Limb (tissue), 2 donors: ENCODE data around the gene LBH.
A peak's percentile ranks its signal among the peaks of the same experiment; 100 is the strongest.

ENCODE experiments used
- DNase-seq, 2 donors: peaks; one replicate each; pipeline ENCODE4 v3.0.0-alpha.2; 2016; ENCODE audit errors: extremely low spot score in 2 of 2

LBH gene

DNA sequence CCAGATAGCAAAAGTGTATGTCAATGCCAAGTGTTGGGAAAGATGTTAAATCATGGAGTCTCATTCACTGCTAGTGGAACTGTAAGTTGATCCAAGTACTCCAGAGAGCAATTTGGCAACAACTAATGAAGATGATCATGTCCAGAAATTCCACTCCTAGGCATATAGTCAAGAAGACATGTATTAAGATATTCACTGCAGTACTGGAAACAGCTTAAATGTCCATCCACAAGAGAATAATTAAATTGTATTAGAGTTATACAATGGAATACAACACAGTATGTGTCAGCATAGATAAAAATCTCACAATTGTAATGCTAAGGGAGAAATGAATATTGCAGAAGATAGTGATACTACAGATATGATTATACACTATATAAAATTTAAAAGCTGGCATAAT lies 15.2 kb upstream of the LBH start:
- peak in 1 of 2 donors; percentile 51 for DNase-seq

DNA sequence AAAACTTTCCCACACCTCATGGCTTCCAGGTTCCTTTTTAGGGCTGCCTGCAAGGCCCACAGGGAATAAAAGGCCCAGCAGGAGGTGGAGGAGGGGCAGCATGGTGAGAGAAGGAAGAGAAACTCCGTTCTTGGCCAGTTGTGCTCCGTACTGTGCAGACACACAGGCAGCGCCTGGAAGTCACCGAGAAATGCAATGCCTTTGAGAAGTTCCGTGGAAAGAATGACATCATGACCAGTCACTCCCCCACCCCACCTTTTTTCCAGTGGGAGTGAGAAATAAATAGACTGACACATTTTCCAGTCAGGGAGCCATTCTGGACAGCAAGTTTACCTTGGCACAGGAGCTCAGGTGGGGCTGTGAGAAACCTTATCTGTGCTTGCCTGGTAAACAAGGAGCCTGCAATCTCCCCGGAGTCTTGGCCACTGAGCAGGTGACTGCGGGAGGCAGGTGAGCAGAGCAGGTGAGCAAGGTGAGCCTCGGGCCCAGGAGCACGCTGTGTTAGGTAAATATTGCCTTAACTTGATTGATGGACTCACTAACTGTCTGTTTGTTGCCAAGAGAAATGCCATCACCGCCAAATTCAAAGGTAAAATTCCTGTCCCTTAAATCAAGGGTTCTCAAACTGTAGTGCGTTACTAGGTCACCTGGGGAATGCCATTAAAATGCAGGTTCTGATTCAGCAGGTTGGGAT lies 13.5 kb upstream of the LBH start:
- DNase-seq = peak in 1 of 2 donors; percentile 50

DNA sequence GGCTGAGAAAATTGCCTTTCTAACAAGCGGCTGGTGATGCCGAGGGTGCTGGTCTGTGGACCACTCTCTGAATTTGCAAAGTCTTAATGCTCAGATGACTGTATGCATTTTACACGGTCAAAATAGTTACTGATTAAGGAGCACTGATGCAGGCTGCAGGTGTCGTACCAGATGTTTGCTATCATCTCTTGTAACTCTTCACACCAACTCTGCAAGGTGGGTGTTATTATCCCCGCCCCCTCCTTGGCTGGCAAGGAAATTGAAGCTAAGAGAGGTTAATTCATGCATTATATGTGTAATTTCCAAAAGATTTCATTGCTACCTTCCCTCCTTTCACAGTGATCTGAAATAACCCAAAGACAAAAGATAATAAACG lies 13.0 kb upstream of the LBH start:
- no peak for DNase-seq

DNA sequence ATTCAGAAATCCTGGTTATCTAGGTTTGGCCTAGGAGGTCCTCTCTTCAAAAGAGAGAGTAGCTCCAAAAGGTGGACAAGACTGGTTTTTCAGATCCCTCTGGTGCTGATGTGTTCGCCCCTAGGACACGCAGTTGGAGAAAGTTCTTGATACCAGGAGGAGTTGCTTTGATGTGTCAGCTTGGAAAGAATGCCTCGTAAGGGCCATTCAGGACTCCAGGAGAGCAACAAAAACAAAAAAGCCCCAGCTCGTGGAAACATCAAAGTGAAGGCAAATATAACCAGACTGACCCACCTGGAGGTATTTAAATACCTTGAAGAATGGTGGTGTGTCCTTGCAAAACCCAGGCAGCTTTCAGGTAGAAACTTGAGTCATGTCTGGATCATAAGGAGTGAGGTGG lies 12.5 kb upstream of the LBH start:
- DNase-seq = no peak

DNA sequence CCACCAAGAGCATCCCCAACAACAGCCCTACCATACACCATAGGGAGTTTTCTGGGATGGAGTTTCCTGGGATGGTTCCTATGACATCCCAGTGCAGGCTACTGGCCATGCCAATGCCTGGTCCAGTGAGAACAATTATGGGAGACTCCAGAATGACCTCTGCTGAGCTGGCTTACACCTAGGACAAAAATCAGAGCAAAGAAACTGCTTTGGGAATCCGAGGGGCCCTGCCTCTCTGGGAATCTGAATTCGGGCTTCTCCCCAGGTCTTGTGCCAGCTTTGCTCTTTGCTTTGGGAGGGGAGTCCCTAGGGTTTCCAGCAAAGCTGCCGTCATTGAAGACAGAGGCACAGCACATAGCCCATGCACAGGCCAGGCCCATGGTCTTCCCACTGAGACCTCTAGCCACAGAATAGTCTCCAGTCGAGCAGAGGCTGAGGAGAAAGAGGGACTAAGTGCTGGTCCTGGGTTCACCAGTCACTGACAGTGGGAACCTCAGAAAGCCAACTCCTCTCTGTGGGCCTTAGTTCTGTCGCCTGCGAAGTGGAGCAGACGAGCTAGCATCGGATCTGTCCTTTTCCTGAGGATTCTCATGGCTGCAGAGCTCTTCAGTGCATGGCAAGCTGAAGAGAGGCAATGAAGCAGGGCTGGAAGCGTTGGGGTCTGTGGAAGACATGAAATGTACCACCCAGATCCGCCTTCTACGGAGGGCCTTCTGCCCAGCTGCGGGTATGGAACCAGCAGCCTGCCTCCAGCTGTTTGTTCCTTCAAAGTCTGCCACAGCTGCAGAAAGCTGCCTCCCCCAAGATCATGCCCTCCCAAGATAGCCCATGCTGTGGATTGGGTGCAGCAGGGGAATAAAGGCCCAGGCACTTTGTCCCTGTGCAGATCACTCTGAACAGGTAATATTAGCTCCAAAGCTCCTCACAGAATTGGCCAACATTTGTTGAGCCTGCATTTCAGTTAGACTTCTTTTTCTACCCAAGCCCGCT lies 11.2 kb upstream of the LBH start:
- DNase-seq = no peak

DNA sequence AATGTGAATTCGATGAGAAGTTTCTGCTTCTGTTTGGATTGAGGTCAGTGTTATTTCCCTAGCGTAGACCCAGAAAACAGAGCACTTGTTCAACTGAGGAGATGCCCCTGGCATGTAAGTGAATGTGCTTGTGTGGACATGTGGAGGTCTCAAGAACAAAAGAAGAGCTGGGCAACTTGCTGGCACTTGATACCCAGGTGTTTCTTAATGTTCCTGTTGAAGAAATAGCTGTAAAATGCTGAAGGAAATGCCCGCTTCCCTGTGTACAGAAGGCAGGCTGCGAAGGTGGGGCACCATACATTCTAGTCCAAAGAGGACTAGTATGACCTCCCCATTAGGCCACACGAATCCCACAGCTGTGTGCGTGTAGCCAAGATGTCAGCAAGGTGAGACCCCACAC lies 9.8 kb upstream of the LBH start:
- no peak for DNase-seq

DNA sequence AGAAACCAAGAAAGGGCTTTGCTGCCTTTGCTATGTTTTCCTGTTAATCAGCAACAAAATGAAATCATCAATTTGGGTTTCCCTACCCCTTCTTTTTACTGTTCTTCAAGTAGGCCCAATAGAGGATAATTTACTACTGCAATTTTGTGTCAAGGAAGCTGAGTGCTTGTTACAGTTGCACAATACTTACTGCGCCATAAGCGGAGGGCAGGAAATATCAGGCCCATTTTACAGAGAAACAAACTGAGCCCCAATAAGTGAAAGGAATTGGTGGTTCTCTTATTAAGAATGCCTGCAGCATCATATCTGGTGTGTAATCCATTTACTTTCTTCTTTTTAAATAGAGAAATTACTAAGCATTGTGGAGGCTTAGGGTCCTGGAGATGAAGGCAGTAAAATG lies 9.3 kb upstream of the LBH start:
- no peak for DNase-seq

DNA sequence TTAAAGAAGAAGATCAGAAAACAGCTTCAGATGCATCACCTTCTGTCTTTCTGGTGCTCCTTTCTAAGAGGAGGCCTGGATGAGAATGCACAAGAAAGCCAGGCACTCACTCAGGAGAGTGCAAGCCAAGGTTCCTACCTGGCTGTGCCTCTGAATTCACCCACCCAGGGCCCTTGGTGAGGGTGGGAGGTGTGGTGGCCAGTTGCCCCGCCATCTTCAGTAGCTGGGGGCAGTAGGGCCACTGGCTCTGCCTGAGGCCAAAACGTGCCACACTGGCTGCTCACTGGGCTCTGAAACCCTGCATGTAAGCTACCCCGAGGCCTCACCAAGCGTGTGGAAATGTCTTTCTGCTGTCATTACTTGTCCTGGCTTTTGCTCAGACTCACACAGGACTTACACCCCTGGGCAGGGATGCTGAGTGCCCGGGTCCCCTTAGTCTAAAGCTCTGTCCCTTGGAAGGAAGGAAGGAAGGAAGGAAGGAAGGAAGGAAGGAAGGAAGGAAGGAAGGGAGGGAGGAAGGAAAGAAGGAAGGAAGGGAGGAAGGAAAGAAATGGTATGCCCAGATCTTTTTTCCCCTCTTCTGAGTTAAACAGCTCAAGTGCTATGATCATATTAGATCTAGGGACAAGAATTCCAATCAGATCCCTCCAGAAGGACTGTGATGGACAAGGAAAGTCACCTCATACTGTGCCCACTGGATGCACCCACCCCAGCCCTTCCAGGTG lies 8.5 kb upstream of the LBH start:
- DNase-seq = no peak

DNA sequence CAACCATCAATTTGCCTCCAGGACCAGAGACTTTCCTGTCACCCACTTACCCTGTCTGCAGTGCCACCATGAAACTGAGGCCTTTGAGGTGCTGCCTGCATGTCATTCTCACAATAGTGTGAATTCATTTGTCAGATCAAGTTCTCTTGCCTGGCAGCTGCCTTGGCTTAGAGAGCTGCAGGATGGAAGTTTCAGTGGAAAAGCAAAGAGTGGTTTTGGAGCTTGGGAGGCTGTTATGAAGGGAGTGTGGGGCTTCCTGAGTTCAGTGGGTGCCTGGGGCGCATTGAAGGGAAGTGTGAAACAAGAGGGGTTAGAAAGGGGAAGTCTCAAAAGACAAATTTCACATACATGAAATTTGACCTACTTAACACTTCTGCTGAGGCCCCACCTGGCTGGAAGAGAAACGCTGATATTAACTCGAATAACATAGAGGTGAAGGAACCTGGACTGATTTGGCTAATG lies 7.9 kb upstream of the LBH start:
- no peak for DNase-seq

DNA sequence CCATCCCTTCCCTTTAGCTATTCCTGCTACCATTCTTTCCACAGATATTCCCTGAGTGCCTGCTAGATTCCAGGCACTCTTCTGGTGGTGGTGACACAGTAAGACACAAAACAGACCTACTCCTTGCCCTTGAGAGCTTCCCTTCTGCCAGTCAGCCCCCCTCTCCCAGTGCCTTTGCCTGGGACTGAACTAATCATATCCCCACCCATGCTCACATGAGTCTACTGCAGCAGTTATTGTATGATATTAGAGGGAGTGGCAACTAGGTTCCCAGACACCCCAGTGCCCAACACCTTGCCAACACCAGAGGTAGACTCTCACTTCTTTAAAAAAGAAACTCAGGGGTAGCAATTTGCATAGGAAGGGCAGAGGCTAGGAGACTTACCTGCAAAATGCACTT lies 7.2 kb upstream of the LBH start:
- DNase-seq = no peak

DNA sequence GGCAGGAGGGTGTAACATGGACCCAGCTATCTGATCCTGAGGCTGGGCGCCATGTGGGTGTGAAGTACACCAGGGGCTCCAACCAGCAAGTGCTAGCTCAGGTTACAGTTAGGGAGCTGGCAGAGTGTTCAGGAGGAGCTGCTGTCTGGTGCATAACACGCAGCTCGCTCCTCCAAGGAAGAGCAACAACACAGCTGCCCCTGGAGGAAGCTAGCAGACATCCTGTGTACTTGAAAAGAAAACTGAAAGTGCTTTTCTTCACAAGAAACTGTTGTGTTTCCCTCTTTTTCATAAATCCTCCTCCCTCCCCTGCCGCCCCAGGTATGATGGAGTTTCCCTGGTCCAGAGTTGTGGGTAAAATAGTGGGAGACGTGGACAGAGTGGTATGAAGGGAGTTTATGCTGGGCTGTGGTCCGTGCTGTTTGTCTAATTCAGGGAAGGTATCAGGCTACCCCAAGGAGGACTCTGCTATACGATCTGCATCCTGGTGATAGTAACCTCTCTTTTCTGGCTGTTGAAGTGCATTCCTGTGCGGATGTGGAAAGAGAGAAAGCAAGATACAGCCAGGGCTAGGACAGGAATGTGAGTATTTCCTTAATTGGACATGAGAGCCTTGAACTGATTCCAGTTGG lies 6.1 kb upstream of the LBH start:
- peak; percentile 50 for DNase-seq

DNA sequence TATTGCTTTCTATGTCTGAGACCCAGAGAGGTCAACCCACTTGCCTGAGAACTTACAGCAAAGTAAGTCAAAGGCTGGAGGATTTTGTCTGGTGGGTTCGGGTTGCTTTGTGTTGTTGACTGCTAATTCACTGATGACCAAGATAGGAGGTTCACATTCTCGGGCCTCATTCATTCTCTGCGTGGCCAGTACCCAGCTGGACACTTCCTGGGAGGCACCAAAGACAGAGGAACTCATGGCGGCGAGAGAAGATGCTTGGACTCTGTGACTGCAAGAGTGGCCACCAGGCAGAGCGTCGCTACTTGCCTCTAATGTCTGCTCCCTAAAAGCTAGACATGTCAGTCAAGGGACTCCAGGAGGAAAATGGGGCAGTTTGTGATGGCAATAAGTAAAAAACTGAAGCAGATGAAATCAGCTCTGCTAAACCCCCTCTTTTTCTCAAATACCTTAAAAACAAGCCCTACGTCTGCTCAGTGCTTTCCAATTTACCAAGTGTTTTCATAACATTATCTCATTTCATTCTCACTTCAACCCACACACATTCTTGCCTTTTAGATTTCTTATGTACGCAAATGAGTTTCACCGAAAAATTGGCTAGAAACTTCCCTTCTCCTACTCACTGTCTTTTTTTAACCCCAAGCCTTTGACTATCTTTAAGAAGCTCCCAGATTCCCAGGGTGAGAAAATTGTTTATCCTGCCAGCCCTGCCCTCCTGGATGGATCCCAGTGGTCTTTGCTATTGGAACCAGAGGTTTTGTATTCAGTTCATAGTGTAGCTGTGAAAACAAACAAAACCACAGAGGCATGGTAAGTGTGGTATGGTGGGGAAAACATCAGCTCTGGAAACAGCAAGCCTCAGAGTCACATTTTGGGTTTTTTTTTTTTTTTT lies 4.9 kb upstream of the LBH start:
- no peak for DNase-seq

DNA sequence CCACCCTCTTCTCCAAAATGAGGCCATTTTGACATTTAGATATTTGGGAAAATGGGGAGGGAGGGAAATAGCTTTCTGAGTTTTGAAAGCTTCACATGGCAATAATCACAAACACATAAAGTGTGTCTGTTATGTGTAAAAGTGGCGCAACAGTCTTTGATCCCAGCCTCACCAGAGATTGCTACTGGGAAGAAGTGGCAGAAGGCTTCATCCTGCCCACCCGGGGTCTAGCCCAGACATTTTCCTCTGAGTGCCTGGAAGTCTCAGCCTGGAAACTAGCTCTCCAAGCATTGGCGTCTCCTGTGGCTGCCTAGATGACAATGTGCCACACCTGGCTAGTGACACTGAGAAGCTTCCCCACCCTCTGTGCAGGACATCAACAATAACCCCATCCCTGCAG lies 1.7 kb upstream of the LBH start:
- DNase-seq = no peak

DNA sequence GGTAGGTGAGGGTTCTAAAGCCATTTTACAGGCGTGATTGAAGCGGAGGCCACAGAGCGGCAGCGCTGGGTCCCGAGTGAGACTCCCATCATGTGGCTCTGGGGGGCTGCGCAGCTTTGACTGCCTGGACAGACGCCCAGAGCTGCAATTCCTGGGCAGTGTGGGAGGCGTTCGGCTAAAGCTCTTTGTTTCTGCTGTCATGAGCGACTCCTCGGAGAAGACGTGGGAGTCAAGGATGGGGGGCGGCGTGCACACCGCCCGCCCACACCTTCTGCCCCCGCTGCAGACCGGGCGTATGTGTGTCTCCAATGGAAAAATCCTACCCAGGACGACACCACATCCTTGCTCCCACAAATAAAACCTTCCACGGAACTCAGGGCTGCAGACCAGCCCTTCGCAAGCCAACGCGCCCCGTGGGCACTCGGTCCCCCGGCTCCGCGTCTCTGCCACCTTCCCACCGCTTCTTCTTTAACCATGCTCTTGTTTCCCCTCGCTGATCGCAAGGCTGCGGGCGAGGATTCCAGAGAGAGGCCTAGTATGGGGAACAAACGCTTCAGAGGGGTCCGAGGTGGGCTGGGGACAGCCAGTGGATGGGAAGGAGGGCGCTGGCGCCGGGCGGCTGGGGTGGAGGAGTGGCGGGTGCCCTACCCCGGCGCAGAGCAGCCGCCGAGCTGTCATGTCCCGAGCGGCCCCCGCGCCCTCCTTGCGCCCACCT lies 680 bp upstream of the LBH start:
- DNase-seq = peak in 1 of 2 donors; percentile 81

DNA sequence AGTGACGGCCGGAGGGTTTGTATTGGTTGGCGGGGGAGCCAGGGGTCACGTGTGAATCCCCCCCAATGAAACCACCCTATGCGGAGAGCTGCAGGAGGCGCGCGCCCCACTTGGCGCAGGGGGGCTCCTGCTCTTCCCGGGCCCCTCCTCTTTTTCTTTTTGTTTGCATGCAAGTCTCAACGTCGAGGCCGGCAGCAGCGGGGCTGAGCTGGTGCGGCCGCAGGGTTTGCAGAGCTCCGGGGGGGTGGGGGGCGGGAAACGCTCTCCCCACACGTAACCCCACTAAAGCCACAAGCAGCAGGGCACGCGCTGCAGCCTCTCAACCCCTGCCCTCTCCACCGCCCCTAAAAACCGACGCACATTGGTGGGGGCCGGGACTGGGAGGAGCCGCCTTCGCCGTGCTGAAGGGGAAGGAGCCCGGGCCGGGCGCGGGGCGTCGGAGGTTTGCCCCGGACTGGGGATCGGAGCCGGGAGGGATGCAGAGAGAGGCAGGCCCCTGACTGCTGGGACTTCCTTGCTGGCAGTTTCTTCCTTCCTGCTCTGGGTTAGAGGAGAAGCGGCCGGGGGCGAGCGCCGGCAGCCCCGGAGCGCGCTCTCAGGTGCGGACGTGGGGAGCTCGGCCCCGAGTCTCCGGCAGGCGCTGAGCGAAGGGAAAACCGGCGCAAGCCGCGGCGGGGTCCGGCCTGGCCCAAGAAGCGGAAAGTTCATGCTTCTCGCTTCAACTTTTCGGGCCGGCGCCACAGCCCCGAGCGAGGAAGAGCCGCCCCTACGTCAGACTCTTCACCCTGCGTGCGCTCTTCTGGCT lies 864 bp downstream of the LBH start:
- peak; percentile 58 to 89 for DNase-seq

DNA sequence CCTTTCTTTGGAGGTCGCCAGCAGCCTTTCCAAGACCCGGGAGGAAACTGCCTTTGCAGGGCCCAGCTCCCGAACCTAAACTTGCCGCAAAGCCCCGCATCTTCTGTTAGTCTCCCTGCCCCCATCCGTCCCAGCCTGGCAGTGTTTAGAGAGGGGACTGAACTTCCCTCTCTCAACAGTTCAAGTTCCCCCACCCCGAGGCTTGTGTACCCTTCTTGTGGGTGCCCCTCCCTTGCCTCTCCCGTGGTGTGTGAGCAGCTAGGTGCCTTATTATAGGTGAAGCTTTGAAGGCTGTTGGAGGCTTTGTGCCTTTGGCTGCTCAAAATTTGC lies 1.4 kb downstream of the LBH start:
- DNase-seq = no peak

DNA sequence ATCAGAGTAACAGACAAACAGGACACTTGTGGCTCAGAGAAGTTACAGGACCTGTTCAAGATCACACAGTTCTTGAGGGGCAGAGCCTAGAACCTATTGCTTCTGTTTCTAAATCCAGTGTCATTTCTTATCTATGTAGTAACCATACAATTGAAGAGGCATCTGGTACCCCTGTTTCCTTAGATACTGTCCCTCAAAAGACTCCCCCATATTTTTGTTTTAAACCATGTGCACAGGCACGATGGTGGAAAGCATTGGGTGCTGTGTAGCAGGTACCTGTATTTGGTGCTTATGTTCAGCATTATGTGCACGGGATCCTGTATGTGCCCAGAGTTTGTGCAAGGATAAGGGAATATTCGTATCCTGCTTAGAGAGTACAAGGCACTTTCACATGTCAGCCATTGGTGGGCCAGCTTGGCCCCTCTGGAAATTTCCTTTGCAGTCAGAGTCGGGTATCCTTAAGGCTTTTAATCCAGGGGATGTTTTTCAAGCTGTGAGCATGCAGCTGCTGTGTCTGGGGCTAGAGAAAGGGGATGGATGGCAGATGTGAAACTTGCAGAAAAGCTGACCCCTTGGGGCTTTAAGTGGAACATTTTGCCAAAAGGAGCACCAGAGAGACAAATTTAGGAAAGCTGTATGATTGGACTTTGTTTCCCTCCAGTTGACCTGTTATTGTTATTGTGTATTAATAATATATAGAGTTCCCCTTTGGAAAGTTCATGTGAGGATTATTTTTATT lies 2.1 kb downstream of the LBH start:
- no peak for DNase-seq

DNA sequence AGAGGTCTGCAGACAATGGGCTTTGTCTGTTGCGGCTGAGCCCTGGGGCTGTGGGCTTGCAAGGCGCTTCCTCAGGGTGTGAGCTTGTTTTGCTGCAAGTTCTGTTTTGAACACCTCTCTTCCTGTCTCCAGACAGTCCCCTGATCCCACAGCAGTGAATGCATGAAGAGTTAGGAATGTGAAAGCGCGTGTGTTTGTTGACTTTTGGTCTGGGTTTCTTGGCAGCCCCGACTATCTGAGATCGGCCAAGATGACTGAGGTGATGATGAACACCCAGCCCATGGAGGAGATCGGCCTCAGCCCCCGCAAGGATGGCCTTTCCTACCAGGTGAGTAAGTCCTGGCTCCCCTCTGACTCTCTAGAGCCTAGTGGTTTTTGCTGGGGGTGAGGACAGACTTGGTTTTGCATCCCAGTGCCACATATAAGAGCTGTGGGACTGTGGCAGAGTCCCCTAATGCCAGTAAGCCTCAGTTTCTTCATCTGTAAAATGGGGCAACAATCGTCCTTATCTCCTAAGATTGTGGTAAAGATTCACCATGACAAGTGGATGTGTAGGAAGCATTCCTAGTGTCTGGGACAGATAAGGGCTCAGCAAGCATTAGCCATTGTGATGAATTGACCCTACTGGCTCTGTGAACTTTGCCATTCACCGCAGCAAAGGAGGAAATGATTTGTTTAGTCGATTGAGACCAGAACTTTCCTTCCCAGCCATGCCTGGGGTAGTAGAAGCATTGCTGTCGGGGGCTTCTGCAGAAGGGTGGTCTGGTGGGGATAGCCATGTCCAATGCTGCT lies 3.0 kb downstream of the LBH start:
- no peak for DNase-seq
